Lung (tissue), 11 donors: ENCODE results near the gene LOC128125822.
"Not testable (repeated sequence)": the region's sequence is repeated elsewhere in the genome, so short reads cannot be mapped to it uniquely, and the experiment has no call there.

Experiments
- ATAC-seq: fragments of 200-7000 bp; cut with Tn5 transposase; one replicate; pipeline ENCODE4 v1.9.1; 2020; ENCODE audit warnings: moderate number of reproducible peaks; ENCODE audit not compliant: insufficient read depth, low FRiP score
- DNase-seq, 3 donors: peaks; one replicate each; pipeline ENCODE4 v3.0.0-alpha.2; 2013 to 2017
- H3K27ac ChIP-seq, 2 donors: one replicate each; pipeline ENCODE4 v1.5.1; 2013; ENCODE audit warnings: mild to moderate bottlenecking in 2 of 2, moderate library complexity in 2 of 2, control low read depth in 1 of 2, inconsistent platforms in 1 of 2, low read depth in 1 of 2, low read length in 1 of 2
- H3K27me3 ChIP-seq, 3 donors: one replicate each; pipeline ENCODE4 v1.5.1; 2013; ENCODE audit warnings: low read length in 2 of 3; ENCODE audit not compliant: control insufficient read depth in 3 of 3, insufficient read depth in 3 of 3
- H3K36me3 ChIP-seq, 4 donors: one replicate each; pipeline ENCODE4 v1.5.1; 2013; ENCODE audit warnings: low read length in 4 of 4, mild to moderate bottlenecking in 1 of 4, moderate library complexity in 1 of 4; ENCODE audit not compliant: control insufficient read depth in 4 of 4, insufficient read depth in 4 of 4
- H3K4me1 ChIP-seq, 5 donors: one replicate each; pipeline ENCODE4 v1.5.1; 2013; ENCODE audit warnings: low read length in 5 of 5, mild to moderate bottlenecking in 2 of 5, moderate library complexity in 1 of 5; ENCODE audit not compliant: control insufficient read depth in 5 of 5, insufficient read depth in 5 of 5
- H3K4me3 ChIP-seq: one replicate; pipeline ENCODE4 v1.5.1; 2013; ENCODE audit warnings: mild to moderate bottlenecking, control low read depth, moderate library complexity
- H3K9ac ChIP-seq, 2 donors: one replicate each; pipeline ENCODE4 v1.5.1; 2013; ENCODE audit warnings: low read length in 2 of 2, control low read depth in 1 of 2; ENCODE audit not compliant: insufficient read depth in 1 of 2
- H3K9me3 ChIP-seq, 4 donors: one replicate each; pipeline ENCODE4 v1.5.1; 2013; ENCODE audit warnings: low read length in 3 of 4, mild to moderate bottlenecking in 1 of 4, moderate library complexity in 1 of 4; ENCODE audit not compliant: control insufficient read depth in 4 of 4, insufficient read depth in 3 of 4
- CTCF ChIP-seq: IDR thresholded peaks from 2 replicates; pipeline ENCODE4 v1.5.1; 2012; ENCODE audit warnings: mild to moderate bottlenecking; ENCODE audit errors: control extremely low read depth, extremely low read depth
- WGBS, 2 donors: extraction: QIAGEN DNeasy Blood & Tissue Kit; methylation state at CpG; one replicate each; pipeline ENCODE4 v1.1.7; 2013; 5-methylcytosine and 5-hydroxymethylcytosine counted together
- donor health status: control.
- donor health status: control.
- donor health status: Bipolar disorder and iron deficiency.
- donor health status: healthy.
- donor health status: DM: yes; HTN: yes; CAD: no.

LOC128125822 gene

GRCh38 chr6:63584125-63584514 is 11.8 kb downstream of the LOC128125822 start:
- Histone ChIP-seq H3K9ac (no peak overlapping the region), H3K4me3 (no peak overlapping the region), H3K4me1 (peaks cover 0 to 4% (median 0%) of the 10 kb centered on the region in 5 donors), H3K36me3 (peaks cover 4 to 12% (median 7%) of the 10 kb centered on the region in 4 donors), H3K27ac (no peak overlapping the region), H3K9me3 (no peaks in the 10 kb centered on the region), H3K27me3 (no peaks in the 10 kb centered on the region)
- 78 to 88% methylated on average over 4 of the region's 4 CpGs for WGBS, 2 donors
- ATAC-seq (no peak), DNase-seq (no peak)
- TF ChIP-seq CTCF: no peak

- no peak overlapping the region for H3K9ac ChIP-seq
- H3K4me3 ChIP-seq: no peak overlapping the region
- peaks cover 4 to 10% (median 7%) of the 10 kb centered on the region in 4 donors for H3K36me3 ChIP-seq
- ATAC-seq (no peak), DNase-seq (no peak)
- H3K27me3 ChIP-seq: no peaks in the 10 kb centered on the region
- no peak overlapping the region for H3K27ac ChIP-seq
- WGBS, 2 donors: 97 to 98% methylated on average over 8 of the region's 8 CpGs
- H3K9me3 ChIP-seq: no peaks in the 10 kb centered on the region
- peaks cover 0 to 4% (median 0%) of the 10 kb centered on the region in 5 donors for H3K4me1 ChIP-seq
- no peak for TF ChIP-seq CTCF
Measured at GRCh38 chr6:63584566-63584965, 12.3 kb downstream of the LOC128125822 start.

GRCh38 chr6:63585652-63586051 is 13.4 kb downstream of the LOC128125822 start:
- H3K4me3 ChIP-seq, ATAC-seq: not testable (repeated sequence)
- 84 to 92% methylated on average over 2 of the region's 2 CpGs for WGBS, 2 donors

GRCh38 chr6:63589952-63590411 is 17.7 kb downstream of the LOC128125822 start:
- TF ChIP-seq CTCF: no peak
- no peaks in the 10 kb centered on the region for H3K36me3 ChIP-seq
- H3K27ac ChIP-seq: no peak overlapping the region
- H3K4me1 ChIP-seq: no peaks in the 10 kb centered on the region
- no peak for ATAC-seq
- 67 to 74% methylated on average over 2 of the region's 2 CpGs for WGBS, 2 donors
- H3K27me3 ChIP-seq: no peaks in the 10 kb centered on the region
- no peak overlapping the region for H3K9ac ChIP-seq
- DNase-seq: no peak
- no peak overlapping the region for H3K4me3 ChIP-seq
- H3K9me3 ChIP-seq: no peaks in the 10 kb centered on the region

More at GRCh38 chr6:63585652-63586051, 13.4 kb downstream of the LOC128125822 start:
- H3K27me3 ChIP-seq, H3K27ac ChIP-seq, H3K36me3 ChIP-seq, H3K9ac ChIP-seq, DNase-seq, H3K9me3 ChIP-seq, H3K4me1 ChIP-seq: not testable (repeated sequence)
